NCI-H524 treated with DMSO at 0.1 percent for 48 hours (cell line): Measurements from ENCODE around the gene SLC7A14.
"Not testable (repeated sequence)": the region's sequence is repeated elsewhere in the genome, so short reads cannot be mapped to it uniquely, and the experiment has no call there.

Source experiments
- DNase-seq: peaks from one replicate; lab custom pipeline; 2025; lab: John Stamatoyannopoulos, UW

SLC7A14 gene

GRCh38 chr3:170593634-170594033 lies 7.8 kb upstream of the SLC7A14 start:
- DNase-seq = no peak

- no peak for DNase-seq
Measured at GRCh38 chr3:170589113-170589512, 3.2 kb upstream of the SLC7A14 start.

- no peak for DNase-seq
Measured at GRCh38 chr3:170585008-170585936, 603 bp downstream of the SLC7A14 start.

- DNase-seq = no peak
Measured at GRCh38 chr3:170584585-170585007, 1.3 kb downstream of the SLC7A14 start.

GRCh38 chr3:170579646-170580045 lies 6.2 kb downstream of the SLC7A14 start:
- no peak for DNase-seq

GRCh38 chr3:170572665-170573253 lies 13.1 kb downstream of the SLC7A14 start:
- no peak for DNase-seq

GRCh38 chr3:170567598-170567997 lies 18.3 kb downstream of the SLC7A14 start:
- DNase-seq = not testable (repeated sequence)

GRCh38 chr3:170566413-170566812 lies 19.5 kb downstream of the SLC7A14 start:
- no peak for DNase-seq

- no peak for DNase-seq
Measured at GRCh38 chr3:170565495-170565894, 20.4 kb downstream of the SLC7A14 start.

- DNase-seq = no peak
Measured at GRCh38 chr3:170564664-170565063, 21.2 kb downstream of the SLC7A14 start.

- no peak for DNase-seq
Measured at GRCh38 chr3:170563712-170564423, 22.0 kb downstream of the SLC7A14 start.

- DNase-seq = no peak
Measured at GRCh38 chr3:170562080-170562479, 23.8 kb downstream of the SLC7A14 start.

- DNase-seq = no peak
Measured at GRCh38 chr3:170560717-170561382, 25.0 kb downstream of the SLC7A14 start.

- DNase-seq = no peak
Measured at GRCh38 chr3:170560296-170560695, 25.6 kb downstream of the SLC7A14 start.

GRCh38 chr3:170558427-170558826 lies 27.4 kb downstream of the SLC7A14 start:
- no peak for DNase-seq

GRCh38 chr3:170555329-170555728 lies 30.5 kb downstream of the SLC7A14 start:
- no peak for DNase-seq

GRCh38 chr3:170553788-170554757 lies 31.8 kb downstream of the SLC7A14 start:
- no peak for DNase-seq

- DNase-seq = no peak
Measured at GRCh38 chr3:170551252-170551651, 34.6 kb downstream of the SLC7A14 start.

GRCh38 chr3:170542704-170543103 lies 43.2 kb downstream of the SLC7A14 start:
- DNase-seq = no peak

- DNase-seq = no peak
Measured at GRCh38 chr3:170539897-170540296, 46.0 kb downstream of the SLC7A14 start.

GRCh38 chr3:170536712-170537111 lies 49.2 kb downstream of the SLC7A14 start:
- DNase-seq = no peak
